Osteocyte (in vitro differentiated cells): ENCODE results near the gene PDE4D. TPM values are rescaled to one million over a fixed set of nuclear protein-coding genes. Genes with fewer than 3 reads are reported as not detected.

Experiments used
- DNase-seq: peaks from one replicate; pipeline ENCODE4 v3.0.0; 2021; ENCODE audit warnings: mixed read lengths; ENCODE audit not compliant: unreplicated experiment; ENCODE audit errors: extremely low spot score
- H3K27ac Mint-ChIP-seq: one replicate; pipeline ENCODE4 v1.8.0; 2021; ENCODE audit warnings: mild to moderate bottlenecking, mixed read lengths; ENCODE audit not compliant: unreplicated experiment
- H3K27me3 Mint-ChIP-seq: one replicate; pipeline ENCODE4 v1.8.0; 2021; ENCODE audit warnings: mixed read lengths; ENCODE audit not compliant: unreplicated experiment
- H3K36me3 Mint-ChIP-seq: one replicate; pipeline ENCODE4 v1.8.0; 2021; ENCODE audit warnings: mixed read lengths; ENCODE audit not compliant: unreplicated experiment
- H3K4me1 Mint-ChIP-seq: one replicate; pipeline ENCODE4 v1.8.0; 2021; ENCODE audit warnings: mixed read lengths; ENCODE audit not compliant: unreplicated experiment
- H3K4me3 Mint-ChIP-seq: one replicate; pipeline ENCODE4 v1.8.0; 2021; ENCODE audit warnings: mild to moderate bottlenecking, moderate library complexity, mixed read lengths; ENCODE audit not compliant: unreplicated experiment
- H3K9me3 Mint-ChIP-seq: one replicate; pipeline ENCODE4 v1.8.0; 2021; ENCODE audit warnings: mixed read lengths; ENCODE audit not compliant: unreplicated experiment
- total RNA-seq: library from RNA; stranded (reverse); gene quantifications from 2 replicates; pipeline ENCODE4 v1.2.1, GENCODE V29; 2021
- TF ChIP-seq, protein P1 (sequence below): fragments of 200-600 bp; sonication (generic); IDR thresholded peaks from 2 replicates; pipeline ENCODE4 v1.5.0; 2021; ENCODE audit warnings: antibody characterized with exemption, mild to moderate bottlenecking, moderate library complexity

PDE4D gene
- total RNA-seq, 1 donor from 2014 or later = 24.2 TPM

DNA sequence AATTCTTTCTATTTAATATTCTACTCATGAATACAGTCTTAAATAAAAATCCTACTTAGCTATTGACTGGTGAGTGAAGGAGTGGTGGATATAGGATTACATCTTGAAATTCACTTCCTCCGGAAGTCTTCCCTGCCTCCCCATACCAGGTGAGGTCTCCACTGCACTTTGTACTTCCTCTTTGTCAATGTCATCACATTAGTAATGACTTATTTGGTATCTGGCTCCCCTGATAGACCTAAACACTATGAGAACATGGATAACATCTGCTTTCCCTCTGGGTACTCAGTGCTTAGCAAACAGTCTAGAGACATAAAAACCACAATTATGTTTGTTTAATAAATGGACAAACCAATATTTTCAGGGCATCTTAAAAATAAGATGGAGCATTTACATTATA, 532.1 kb downstream of the PDE4D start:
- Mint-ChIP-seq H3K9me3 (no peaks in the 10 kb centered on the region), H3K27ac (no peak overlapping the region), H3K4me3 (no peak overlapping the region), H3K27me3 (no peaks in the 10 kb centered on the region), H3K36me3 (no peaks in the 10 kb centered on the region), H3K4me1 (peaks cover 22% of the 10 kb centered on the region)
- DNase-seq = no peak
- TF ChIP-seq, protein P1, sequence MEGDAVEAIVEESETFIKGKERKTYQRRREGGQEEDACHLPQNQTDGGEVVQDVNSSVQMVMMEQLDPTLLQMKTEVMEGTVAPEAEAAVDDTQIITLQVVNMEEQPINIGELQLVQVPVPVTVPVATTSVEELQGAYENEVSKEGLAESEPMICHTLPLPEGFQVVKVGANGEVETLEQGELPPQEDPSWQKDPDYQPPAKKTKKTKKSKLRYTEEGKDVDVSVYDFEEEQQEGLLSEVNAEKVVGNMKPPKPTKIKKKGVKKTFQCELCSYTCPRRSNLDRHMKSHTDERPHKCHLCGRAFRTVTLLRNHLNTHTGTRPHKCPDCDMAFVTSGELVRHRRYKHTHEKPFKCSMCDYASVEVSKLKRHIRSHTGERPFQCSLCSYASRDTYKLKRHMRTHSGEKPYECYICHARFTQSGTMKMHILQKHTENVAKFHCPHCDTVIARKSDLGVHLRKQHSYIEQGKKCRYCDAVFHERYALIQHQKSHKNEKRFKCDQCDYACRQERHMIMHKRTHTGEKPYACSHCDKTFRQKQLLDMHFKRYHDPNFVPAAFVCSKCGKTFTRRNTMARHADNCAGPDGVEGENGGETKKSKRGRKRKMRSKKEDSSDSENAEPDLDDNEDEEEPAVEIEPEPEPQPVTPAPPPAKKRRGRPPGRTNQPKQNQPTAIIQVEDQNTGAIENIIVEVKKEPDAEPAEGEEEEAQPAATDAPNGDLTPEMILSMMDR = no peak

DNA sequence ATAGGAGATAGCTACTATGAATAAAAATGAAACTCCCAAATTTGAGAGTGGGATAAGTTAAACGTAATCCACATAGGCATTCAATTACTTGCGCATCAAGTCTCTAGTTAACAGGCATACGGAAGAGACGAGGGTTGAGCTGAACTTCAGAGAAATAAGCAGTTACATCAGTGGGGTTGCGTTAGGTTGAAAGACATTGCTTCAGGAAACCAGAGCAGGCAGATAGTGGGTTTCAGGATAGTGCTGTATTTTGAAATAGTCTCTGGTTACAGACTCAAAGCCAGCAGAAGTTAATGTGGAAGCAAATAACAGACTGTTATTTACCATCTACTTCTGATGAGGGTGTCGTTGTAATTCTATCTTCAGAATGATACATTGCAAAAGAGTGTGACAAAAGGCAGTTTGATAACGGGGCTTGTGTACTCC, 533.4 kb downstream of the PDE4D start:
- Mint-ChIP-seq H3K36me3 (no peaks in the 10 kb centered on the region), H3K27me3 (no peaks in the 10 kb centered on the region), H3K4me1 (peaks cover 22% of the 10 kb centered on the region), H3K27ac (no peak overlapping the region), H3K4me3 (no peak overlapping the region), H3K9me3 (no peaks in the 10 kb centered on the region)
- TF ChIP-seq, protein P1 = no peak
- DNase-seq = no peak

DNA sequence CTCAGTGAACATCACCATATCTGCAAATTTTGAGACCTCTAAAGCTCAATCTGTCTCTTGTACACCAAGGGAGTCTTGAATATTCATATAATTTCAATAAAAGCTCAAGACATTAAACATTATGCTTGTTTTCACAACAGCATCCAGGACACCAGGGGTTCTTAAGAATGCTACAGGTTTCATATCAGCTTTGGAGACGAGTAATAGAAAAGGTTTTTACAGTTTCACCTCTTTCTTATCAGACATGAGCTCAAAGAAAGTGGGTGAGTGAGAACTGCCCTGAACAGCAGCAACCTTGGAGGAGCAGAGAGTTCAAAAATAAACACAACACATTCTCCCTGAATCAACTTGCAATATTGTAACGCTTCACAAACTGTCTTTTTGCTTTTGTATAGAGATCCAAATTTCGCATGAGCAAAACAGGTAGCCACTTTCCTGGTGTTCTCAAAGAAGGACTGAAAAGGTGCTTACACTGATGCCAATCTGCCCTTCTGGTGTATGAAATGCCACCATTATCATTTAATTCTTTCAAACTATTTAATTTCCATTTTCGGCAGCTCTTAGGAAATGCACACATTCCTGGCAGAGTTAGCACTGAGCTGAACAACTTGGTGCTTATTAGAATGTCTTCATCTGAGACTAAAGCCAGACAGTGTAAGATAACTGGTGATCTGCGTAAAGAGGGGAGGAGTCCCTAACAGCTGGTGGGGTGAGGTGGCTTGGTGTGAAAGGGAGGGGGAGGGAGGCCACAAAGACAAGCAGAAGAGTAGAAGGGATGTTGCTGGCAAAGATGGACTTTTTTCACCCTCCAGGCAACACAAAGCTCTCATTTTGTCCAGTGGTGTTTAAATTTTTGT, 535.3 kb downstream of the PDE4D start:
- Mint-ChIP-seq H3K36me3 (no peaks in the 10 kb centered on the region), H3K9me3 (no peaks in the 10 kb centered on the region), H3K27me3 (no peaks in the 10 kb centered on the region), H3K27ac (no peak overlapping the region), H3K4me1 (peaks cover 22% of the 10 kb centered on the region), H3K4me3 (no peak overlapping the region)
- no peak for DNase-seq
- TF ChIP-seq, protein P1 = no peak

DNA sequence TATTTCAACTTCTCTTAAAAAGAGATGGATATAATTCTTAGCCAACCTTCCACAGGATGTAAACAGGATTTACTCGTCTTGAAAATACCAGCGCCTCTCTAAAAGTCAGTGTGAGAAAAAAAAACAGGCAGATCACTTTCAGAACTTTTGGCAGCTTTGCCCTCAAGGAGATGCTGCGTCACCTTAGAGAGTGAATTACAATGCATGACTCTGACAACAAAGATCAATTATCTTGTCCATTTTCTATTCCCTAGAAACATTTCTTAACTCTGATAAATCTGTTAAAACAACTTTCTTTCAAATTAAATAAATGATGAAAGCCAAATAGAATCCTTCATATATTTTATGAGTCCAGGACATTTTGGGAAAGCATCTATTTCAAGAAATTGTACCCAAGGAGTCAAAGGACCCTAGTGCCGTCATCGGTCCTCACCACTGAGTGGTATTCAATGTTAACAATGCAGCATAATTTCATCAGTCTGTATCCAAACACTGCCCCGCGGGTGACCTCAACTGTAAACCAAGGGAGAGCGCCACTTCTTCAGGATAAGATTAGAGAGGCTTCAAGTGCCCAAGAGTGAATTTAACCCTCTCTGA, 536.0 kb downstream of the PDE4D start:
- Mint-ChIP-seq H3K4me3 (no peak overlapping the region), H3K4me1 (peaks cover 22% of the 10 kb centered on the region), H3K27ac (peak overlapping the region; percentile 1), H3K36me3 (no peaks in the 10 kb centered on the region), H3K9me3 (no peaks in the 10 kb centered on the region), H3K27me3 (no peaks in the 10 kb centered on the region)
- no peak for DNase-seq
- TF ChIP-seq, protein P1 = no peak

DNA sequence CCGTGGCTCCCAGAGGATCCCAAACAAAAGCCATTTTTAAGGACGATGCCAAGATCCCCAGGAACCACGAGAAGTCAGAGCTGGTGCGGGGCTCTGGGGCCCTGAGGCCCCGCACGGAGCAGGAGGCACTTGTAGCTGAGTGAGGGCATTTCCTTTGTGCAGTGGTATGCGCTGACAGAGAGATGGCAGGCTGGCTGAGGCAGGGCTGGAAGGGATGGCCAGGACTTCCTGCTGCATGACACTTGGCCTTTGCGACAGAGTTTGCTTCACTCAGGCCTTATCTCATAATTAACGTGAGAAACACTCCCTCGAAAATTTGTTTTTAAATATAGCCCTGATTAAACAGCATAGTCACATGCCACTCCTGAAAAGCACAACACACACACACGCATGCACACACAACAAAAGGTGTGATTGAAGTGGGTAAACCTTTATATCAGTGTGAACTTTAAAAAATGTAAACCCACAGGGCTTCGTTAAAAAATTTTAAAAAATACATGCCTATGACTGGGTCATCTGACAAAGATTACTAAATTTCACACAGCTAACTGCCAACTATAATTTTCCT, 536.6 kb downstream of the PDE4D start:
- TF ChIP-seq, protein P1 = no peak
- no peaks in the 10 kb centered on the region for H3K27me3 Mint-ChIP-seq
- no peak for DNase-seq
- H3K4me1 Mint-ChIP-seq = peaks cover 22% of the 10 kb centered on the region
- H3K27ac Mint-ChIP-seq = peak overlapping the region; percentile 1
- H3K4me3 Mint-ChIP-seq = no peak overlapping the region
- no peaks in the 10 kb centered on the region for H3K9me3 Mint-ChIP-seq
- H3K36me3 Mint-ChIP-seq = no peaks in the 10 kb centered on the region
